HepG2 (cell line): ENCODE measurements around the gene CYP4F2. TPM values are rescaled to one million over a fixed set of nuclear protein-coding genes. Genes with fewer than 3 reads are reported as not detected.

ENCODE experiments used
- DPF2 ChIP-seq: sonication (generic); formaldehyde crosslinking; IDR thresholded peaks from 2 replicates; pipeline ENCODE4 v1.4.0; 2020; ENCODE audit warnings: mild to moderate bottlenecking, low read depth, missing genetic modification reagents, borderline replicate concordance
- HMG20A ChIP-seq: IDR thresholded peaks from 2 replicates; pipeline ENCODE4 v1.6.1; 2016; ENCODE audit warnings: borderline replicate concordance
- JUNB ChIP-seq: sonication (generic); formaldehyde crosslinking; IDR thresholded peaks from 2 replicates; pipeline ENCODE4 v1.8.0; 2022; ENCODE audit warnings: missing genetic modification reagents, mild to moderate bottlenecking, borderline replicate concordance
- MATR3 ChIP-seq: sonication (generic); formaldehyde crosslinking; IDR thresholded peaks from 2 replicates; pipeline ENCODE4 v1.4.0; 2020; ENCODE audit warnings: missing genetic modification reagents
- STAG1 ChIP-seq: sonication (generic); formaldehyde crosslinking; IDR thresholded peaks from 2 replicates; pipeline ENCODE4 v1.4.0; 2020; ENCODE audit warnings: missing genetic modification reagents
- ZNF335 ChIP-seq: sonication (generic); formaldehyde crosslinking; IDR thresholded peaks from 2 replicates; pipeline ENCODE4 v1.4.0; 2020; ENCODE audit warnings: missing genetic modification reagents
- ZNF670 ChIP-seq: sonication (generic); formaldehyde crosslinking; IDR thresholded peaks from 2 replicates; pipeline ENCODE4 v1.8.0; 2022; ENCODE audit warnings: mild to moderate bottlenecking, missing genetic modification reagents, borderline replicate concordance
- ZNF782 ChIP-seq: sonication (generic); formaldehyde crosslinking; IDR thresholded peaks from 2 replicates; pipeline ENCODE4 v1.4.0; 2020; ENCODE audit warnings: missing genetic modification reagents, mild to moderate bottlenecking, borderline replicate concordance
- polyA plus RNA-seq, 8 experiments: library from polyadenylated mRNA; depleted of rRNA in 3 of 8; stranded (reverse) in 7 of 8; unstranded in 1 of 8; fragments of >200 nt; fragmentation: Illumina TruSeq in 4 of 8; extraction: Trizol in 4 of 8; gene quantifications; 2 replicates each; pipeline versions ENCODE4 v1.2.1 to v1.2.3, GENCODE V29; 2011 to 2016; ENCODE audit warnings: low read depth in 4 of 8, missing spikeins in 1 of 8, mixed read lengths in 1 of 8; ENCODE audit not compliant: insufficient read depth in 1 of 8
- total RNA-seq, 5 experiments: library from RNA; depleted of rRNA; stranded (reverse); fragments of >200 nt; fragmentation: Illumina TruSeq; extraction: Trizol; gene quantifications; 2 replicates each; pipeline ENCODE4 v1.2.3, GENCODE V29; 2016; ENCODE audit warnings: low read depth in 1 of 5
- TF ChIP-seq, protein P1 (sequence below), 2 experiments: fragments of 450-650 bp in 1 of 2; sonication (generic) in 1 of 2; formaldehyde crosslinking in 1 of 2; IDR thresholded peaks; 2 replicates each; pipeline versions ENCODE4 v1.6.1 to v1.8.0; 2016 to 2022; ENCODE audit warnings: antibody characterized with exemption in 1 of 2, mild to moderate bottlenecking in 1 of 2, missing genetic modification reagents in 1 of 2
- TF ChIP-seq, protein P2 (sequence below): sonication (generic); formaldehyde crosslinking; IDR thresholded peaks from 2 replicates; pipeline ENCODE4 v1.4.0; 2020; ENCODE audit warnings: missing genetic modification reagents, mild to moderate bottlenecking, borderline replicate concordance
- TF ChIP-seq, protein P3 (sequence below): sonication (generic); formaldehyde crosslinking; IDR thresholded peaks from 2 replicates; pipeline ENCODE4 v1.5.0; 2020; ENCODE audit warnings: mild to moderate bottlenecking, missing genetic modification reagents, borderline replicate concordance

The CYP4F2 gene
- total and polyA plus RNA-seq, 2 of the 13 experiments (the other 11 are each of a cell fraction or from before 2014, with no cell fraction given): 3.7 to 3.9 TPM

DNA sequence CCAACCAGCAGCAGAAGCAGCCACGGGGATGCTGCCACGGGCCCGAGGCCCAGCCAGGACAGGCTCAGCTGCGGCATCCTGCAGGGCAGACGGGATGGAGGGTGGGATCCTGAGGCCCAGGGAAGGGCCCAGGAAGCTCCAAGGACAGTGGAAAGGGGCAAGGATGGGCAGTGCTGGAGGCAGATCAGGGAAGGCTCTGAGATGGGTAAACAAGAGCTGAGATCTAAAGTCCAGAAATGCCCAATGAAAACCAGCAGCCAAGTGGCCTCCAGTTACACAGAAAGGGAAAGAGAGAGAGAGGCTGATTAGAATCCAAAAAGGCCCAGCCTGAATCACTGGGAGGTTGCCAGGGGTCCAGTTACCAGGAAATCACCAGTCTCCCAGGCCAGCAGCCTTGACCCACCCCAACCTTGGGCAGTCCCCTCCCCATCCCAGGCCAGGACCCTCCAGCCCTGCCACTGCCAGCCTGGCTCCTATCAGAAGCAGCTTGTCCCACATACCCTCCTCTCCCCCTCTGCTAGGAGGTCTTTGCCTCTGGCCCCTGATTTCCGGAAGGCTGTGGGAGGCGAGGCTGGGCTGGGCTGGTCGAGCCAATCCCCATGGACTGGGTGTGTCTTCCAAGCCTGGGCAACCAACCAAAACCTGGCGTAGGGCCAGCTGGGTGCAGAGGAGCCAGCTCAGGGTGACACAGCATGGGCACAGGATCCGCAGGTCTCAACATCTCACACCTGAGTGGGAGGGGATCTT, 36.6 kb upstream of the CYP4F2 start, which contains the start of gene CYP4F11 (continued):
- TF ChIP-seq ZNF782 (no peak), STAG1 (CRISPR knock-in tag) (no peak), JUNB (CRISPR knock-in tag) (no peak), HMG20A (CRISPR knock-in tag) (no peak), DPF2 (0 out of 2 replicates have a peak, but pooled peaks have one; percentile 16), ZNF670 (no peak), ZNF335 (CRISPR knock-in tag) (no peak), MATR3 (no peak)
- TF ChIP-seq, protein P1, sequence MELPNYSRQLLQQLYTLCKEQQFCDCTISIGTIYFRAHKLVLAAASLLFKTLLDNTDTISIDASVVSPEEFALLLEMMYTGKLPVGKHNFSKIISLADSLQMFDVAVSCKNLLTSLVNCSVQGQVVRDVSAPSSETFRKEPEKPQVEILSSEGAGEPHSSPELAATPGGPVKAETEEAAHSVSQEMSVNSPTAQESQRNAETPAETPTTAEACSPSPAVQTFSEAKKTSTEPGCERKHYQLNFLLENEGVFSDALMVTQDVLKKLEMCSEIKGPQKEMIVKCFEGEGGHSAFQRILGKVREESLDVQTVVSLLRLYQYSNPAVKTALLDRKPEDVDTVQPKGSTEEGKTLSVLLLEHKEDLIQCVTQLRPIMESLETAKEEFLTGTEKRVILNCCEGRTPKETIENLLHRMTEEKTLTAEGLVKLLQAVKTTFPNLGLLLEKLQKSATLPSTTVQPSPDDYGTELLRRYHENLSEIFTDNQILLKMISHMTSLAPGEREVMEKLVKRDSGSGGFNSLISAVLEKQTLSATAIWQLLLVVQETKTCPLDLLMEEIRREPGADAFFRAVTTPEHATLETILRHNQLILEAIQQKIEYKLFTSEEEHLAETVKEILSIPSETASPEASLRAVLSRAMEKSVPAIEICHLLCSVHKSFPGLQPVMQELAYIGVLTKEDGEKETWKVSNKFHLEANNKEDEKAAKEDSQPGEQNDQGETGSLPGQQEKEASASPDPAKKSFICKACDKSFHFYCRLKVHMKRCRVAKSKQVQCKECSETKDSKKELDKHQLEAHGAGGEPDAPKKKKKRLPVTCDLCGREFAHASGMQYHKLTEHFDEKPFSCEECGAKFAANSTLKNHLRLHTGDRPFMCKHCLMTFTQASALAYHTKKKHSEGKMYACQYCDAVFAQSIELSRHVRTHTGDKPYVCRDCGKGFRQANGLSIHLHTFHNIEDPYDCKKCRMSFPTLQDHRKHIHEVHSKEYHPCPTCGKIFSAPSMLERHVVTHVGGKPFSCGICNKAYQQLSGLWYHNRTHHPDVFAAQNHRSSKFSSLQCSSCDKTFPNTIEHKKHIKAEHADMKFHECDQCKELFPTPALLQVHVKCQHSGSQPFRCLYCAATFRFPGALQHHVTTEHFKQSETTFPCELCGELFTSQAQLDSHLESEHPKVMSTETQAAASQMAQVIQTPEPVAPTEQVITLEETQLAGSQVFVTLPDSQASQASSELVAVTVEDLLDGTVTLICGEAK (IDR thresholded peaks at IDR 0.05): no peak
- TF ChIP-seq, protein P1 (CRISPR knock-in tag; IDR thresholded peaks at IDR 0.05): peak; percentile 24; the same call in 1 of the 2 replicates
- TF ChIP-seq, protein P2, sequence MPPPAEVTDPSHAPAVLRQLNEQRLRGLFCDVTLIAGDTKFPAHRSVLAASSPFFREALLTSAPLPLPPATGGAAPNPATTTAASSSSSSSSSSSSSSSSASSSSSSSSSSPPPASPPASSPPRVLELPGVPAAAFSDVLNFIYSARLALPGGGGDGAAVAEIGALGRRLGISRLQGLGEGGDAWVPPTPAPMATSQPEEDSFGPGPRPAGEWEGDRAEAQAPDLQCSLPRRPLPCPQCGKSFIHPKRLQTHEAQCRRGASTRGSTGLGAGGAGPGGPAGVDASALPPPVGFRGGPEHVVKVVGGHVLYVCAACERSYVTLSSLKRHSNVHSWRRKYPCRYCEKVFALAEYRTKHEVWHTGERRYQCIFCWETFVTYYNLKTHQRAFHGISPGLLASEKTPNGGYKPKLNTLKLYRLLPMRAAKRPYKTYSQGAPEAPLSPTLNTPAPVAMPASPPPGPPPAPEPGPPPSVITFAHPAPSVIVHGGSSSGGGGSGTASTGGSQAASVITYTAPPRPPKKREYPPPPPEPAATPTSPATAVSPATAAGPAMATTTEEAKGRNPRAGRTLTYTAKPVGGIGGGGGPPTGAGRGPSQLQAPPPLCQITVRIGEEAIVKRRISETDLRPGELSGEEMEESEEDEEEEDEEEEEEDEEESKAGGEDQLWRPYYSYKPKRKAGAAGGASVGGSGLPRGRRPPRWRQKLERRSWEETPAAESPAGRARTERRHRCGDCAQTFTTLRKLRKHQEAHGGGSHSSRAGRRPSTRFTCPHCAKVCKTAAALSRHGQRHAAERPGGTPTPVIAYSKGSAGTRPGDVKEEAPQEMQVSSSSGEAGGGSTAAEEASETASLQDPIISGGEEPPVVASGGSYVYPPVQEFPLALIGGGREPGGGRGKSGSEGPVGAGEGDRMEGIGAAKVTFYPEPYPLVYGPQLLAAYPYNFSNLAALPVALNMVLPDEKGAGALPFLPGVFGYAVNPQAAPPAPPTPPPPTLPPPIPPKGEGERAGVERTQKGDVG (CRISPR knock-in tag): no peak
- TF ChIP-seq, protein P3, sequence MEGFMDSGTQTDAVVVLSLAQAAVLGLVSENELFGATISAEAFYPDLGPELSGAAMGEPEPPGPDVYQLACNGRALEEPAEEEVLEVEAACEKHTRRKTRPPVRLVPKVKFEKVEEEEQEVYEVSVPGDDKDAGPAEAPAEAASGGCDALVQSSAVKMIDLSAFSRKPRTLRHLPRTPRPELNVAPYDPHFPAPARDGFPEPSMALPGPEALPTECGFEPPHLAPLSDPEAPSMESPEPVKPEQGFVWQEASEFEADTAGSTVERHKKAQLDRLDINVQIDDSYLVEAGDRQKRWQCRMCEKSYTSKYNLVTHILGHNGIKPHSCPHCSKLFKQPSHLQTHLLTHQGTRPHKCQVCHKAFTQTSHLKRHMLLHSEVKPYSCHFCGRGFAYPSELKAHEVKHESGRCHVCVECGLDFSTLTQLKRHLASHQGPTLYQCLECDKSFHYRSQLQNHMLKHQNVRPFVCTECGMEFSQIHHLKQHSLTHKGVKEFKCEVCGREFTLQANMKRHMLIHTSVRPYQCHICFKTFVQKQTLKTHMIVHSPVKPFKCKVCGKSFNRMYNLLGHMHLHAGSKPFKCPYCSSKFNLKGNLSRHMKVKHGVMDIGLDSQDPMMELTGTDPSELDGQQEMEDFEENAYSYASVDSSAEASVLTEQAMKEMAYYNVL: no peak
